ENCODE data around the gene SPI1.

- TF ChIP-seq CTCF (IDR thresholded peaks at IDR 0.05) (no peak), POLR2A (IDR thresholded peaks at IDR 0.05) (no peak)
Measured at GRCh38 chr11:47340010-47340409, 38.3 kb downstream of the SPI1 start.

All from upper lobe of left lung (tissue), 4 donors.